Left renal cortex interstitium (tissue), 4 donors: ENCODE measurements around the gene CCDC33. TPM values are rescaled to one million over a fixed set of nuclear protein-coding genes. Genes with fewer than 3 reads are reported as not detected.

ENCODE experiments used
- DNase-seq, 4 donors: peaks; one replicate each; pipeline ENCODE4 v3.0.0-alpha.2; 2013; ENCODE audit warnings: low read depth in 4 of 4, low spot score in 2 of 4, missing footprints in 1 of 4
- polyA plus RNA-seq, 4 donors: library from polyadenylated mRNA; unstranded; fragments of 120-200 nt; gene quantifications; one replicate each; pipeline ENCODE4 v1.2.1, GENCODE V29; 2013; ENCODE audit not compliant: insufficient read length in 4 of 4

The CCDC33 gene
- polyA plus RNA-seq, 4 donors: 4.8 to 10.4 (median 6.4) TPM

GRCh38 chr15:74208496-74208895, 27.6 kb upstream of the CCDC33 start:
- no peak for DNase-seq

DNA sequence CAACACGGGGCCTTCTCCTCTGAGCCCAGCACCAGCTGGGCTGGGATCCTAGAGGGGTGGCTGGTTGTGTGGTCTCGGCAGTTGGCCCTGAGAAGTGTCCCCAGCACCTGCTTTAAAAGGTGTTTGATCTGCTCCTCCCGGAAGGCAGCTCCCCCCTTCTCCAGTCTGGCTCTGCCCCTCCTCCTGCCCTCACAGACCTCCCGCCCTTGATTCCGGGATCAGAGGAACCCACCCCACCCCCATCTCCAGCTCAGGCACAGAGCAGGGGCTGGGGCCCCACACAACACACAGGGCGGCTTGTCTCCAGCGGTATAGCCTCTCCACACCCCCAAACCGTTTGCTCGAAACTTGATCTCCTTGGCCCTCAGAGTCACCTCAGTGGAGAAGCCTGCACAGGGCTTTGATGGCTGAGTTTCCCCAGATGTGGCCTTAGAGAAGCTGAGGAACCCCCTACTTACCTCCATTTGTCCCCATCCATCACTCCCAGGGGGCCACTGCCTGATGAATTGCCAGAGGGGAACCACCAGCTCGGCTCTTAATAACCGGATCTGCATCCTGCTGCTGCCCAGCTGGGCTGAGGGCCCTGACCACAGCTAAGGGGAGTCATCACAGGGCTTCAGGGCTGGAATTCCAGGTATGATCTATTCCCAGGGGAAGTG, 27.1 kb upstream of the CCDC33 start:
- DNase-seq: no peak

GRCh38 chr15:74209560-74209958, 26.6 kb upstream of the CCDC33 start:
- DNase-seq: no peak

- DNase-seq: no peak
These were observed 26.0 kb upstream of the CCDC33 start for GRCh38 chr15:74209997-74210671.

- no peak for DNase-seq
These were observed 25.4 kb upstream of the CCDC33 start for GRCh38 chr15:74210729-74211128.

DNA sequence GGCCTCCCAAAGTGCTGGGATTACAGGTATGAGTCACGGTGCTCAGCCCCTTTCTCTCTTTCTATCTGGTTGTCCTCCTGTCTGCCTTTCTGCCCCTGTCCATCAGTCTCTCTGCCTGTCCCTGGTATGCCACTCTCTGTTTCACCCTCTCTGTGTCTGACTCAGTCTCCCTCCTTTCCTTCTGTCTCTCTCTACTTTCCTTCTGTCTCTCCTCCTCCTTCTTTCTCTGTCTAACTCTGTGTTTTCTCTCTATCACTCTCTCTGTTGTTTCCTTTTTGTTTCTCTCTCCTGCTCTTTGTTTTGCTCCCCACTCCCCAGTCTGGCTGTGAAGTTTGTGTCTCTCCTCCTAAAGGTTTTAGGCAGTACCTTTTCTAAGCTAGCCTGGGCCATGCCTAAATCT, 24.5 kb upstream of the CCDC33 start:
- no peak for DNase-seq

GRCh38 chr15:74212494-74212893, 23.6 kb upstream of the CCDC33 start:
- no peak for DNase-seq

DNA sequence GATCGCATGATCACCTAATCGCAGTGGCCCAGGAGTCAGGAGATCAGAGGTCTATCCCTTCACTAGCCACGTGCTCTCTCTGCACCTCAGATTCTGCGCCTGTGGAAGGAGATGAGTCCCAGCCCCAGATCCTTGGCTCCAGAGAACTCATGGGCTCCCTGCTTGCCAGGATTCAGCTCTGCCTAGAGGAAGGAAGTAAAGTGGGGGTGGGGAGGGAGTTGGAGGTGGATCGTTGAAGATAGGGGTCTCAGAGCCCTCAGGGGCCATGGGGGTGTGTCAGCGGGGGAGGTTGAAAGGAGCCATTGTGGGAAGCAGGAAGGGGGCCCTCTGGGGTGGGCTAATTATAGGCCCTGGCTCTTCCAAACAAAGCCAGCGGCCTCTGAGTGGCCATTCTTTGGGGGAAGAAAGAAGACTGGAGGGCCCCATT, 22.3 kb upstream of the CCDC33 start:
- DNase-seq: no peak

DNA sequence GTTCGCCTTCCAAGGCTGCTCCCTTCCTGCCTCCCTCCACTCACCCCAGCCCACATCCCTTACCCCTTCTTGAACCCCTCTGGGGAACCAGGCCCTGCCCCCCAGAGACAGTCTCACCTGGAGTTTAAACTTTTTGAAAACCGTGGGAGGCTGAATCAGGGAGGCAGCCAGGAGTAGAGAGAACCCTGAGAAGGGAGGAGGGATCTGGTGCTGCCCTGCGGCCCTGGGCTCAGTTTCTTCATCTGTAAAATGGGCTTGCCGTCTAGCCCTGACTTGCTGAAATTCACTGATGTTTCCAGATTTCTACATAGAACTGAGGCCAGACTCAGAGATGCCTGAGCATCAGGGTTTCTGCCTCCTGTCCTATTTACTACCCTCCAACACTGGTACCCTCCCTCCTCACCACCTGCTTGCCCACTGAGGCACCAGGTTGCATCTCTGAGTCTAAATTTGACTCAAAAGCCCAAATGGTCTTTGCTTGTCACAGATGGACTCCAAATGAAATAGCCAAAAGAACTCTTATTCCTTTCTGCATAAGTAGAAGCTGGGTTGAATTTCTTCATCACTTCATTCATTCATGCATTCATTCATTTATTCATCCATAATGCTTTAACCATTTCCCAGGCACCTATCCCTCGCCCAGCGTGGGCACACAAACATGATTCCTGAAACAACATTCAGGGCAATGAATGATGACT, 21.7 kb upstream of the CCDC33 start:
- DNase-seq: no peak

GRCh38 chr15:74215958-74216357, 20.2 kb upstream of the CCDC33 start:
- DNase-seq: no peak

DNA sequence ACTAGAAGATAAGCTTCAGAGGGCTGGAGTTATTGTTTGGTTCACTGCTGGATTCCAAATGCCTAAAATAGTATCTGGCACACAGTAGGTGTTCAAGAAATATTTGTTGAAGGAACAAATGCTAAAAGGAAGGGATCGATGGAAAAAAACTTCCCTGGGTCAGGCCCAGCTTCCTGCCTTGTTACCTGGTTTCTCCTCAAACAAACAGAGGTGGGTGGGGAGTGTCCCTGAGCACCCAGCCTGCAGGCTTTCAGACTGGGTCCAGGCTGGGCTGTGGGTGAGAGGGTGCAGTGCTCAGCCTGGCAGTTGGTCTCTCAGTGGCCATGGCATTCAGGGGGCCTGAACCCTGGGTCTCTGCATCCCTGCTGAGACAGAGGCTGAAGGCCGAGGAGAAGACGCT, 19.2 kb upstream of the CCDC33 start:
- no peak for DNase-seq

GRCh38 chr15:74217907-74218885, 17.9 kb upstream of the CCDC33 start:
- no peak for DNase-seq

DNA sequence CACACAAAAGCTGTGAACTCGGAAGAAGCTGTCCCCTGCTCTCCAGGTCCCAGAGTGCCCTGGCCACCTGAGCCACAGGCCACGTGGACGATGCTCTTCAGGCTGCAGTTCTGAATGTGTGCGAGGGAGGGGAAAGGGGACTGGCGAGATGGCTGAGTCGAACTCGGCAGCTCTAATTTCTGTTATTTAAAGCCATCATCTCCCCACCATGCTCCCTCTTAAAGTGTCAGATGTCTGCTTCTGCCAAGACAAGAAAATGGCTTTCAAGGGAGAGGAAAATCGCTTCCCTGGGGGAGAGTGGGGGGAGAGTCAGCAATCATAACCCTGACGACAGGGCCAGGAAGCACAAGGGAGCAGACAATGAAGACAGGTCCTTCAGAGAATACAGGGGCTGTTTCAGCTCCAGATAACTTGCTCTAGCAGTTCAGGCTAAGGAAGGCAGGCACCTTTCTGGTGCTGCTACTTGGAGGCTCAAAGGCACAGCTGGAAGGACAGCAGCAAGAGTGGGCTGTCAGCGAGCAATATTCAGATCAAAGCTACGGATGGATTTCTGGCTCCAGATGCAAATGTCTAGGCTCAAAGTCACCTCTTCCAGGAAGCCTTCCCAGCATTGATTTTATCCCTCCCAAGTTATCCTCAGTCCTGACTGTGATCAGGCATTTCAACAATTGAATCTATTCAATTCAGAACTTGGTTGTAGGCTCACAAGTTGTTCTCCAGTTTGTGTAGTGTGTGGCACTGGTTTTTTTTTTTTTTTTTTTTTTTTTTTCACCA, 15.5 kb upstream of the CCDC33 start:
- DNase-seq: no peak

GRCh38 chr15:74221399-74222239, 14.5 kb upstream of the CCDC33 start:
- no peak for DNase-seq

DNA sequence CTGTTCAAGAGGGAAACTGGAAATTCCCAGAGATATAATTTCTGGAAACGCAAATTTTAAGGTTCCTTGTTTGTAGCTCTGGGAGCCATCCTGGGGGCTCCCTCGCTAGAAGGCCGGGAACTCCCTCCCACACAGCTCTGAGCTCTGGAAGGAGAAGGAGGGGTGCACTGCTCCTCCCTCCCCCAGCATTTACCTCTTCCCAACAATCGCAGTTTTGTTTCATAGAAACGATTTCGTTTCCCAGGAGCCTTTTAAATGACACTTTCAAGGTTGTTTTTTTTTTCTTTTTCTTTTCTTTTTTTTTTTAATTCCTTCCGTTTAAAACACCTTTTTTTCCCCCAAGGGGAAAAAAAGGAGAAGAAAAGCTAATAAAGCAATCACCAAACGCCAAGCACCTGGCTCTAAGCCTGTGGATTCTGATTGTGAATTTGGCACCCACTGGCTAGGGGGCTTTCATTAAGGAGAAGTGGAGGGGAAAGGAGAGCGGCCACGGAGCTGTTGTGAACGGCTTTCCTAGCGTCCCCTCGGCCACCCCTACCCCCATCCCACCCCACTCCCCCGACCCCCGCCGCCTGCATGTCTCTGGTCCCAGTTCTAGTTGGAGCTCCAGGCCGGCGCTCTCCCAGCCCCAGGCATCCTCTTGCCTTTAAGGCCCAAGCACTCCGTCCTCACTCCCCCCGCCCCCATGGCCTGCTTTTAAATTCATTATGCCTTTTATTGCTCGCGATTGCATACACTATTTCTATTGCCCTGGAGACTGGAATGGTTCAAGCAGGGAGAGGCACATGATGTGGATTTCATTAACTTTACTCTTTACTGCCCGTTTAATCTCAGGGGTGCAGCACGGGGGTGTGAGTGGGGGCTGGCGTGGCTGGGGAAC, 13.6 kb upstream of the CCDC33 start:
- no peak for DNase-seq

GRCh38 chr15:74225928-74226327, 10.2 kb upstream of the CCDC33 start:
- no peak for DNase-seq

DNA sequence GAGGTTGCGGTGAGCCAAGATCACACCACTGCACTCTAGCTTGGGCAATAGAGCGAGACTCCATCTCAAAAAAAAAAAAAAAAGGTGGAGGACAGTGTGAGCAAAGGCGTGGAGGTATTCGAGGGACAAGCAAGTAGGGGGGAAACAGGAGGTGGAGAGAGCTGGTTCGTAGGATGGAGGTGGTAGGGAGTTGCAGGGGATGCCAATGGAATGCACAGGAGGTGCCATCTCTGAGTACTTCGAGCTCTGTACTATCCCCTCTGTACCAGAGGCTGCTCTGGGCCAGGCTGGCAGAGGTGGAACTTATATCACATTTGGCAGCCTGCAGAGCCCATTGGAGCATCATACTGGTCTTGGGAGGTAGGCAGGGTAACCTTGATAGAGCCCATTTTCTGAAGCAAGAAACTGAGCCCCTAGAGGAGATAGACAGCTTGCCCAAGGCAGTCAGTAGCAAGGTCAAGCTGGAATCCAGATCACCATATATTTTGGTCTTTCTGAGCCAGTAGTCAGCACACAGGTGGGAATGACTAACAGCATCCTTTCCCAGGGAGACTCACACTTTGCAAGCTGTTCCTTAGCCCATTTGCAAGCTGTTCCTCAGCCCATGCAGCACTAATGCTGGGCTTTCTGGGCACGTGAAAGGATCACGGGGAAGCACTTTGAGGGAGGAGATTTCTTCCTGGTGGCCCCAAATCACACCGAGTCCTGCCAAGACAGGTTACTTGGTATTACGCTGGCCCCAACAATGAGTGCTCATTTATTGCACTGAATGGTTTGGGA, 9.2 kb upstream of the CCDC33 start:
- DNase-seq: no peak
